Kidney (tissue), 14 donors: ENCODE results near the gene SH3TC2. TPM values are rescaled to one million over a fixed set of nuclear protein-coding genes. Genes with fewer than 3 reads are reported as not detected.

Experiments used
- DNase-seq, 5 donors: peaks; one replicate each; pipeline ENCODE4 v3.0.0-alpha.2; 2013 to 2020
- FAIRE-seq: peaks from 2 replicates; lab custom pipeline; 2012; peaks lifted over from hg19 to GRCh38; lab: Jason Lieb, UNC
- H3K27ac ChIP-seq, 2 donors: one replicate each; pipeline ENCODE4 v1.7.0; 2013; ENCODE audit warnings: low read depth in 2 of 2, low read length in 2 of 2, inconsistent platforms in 1 of 2
- H3K27me3 ChIP-seq: one replicate; pipeline ENCODE4 v1.7.1; 2013; ENCODE audit warnings: low read length, inconsistent platforms; ENCODE audit not compliant: control insufficient read depth, insufficient read depth
- H3K36me3 ChIP-seq, 3 donors: one replicate each; pipeline versions ENCODE4 v1.7.0 to v1.7.1; 2013; ENCODE audit warnings: low read length in 3 of 3, control low read depth in 1 of 3, inconsistent platforms in 1 of 3; ENCODE audit not compliant: insufficient read depth in 3 of 3, control insufficient read depth in 2 of 3
- H3K4me1 ChIP-seq, 3 donors: one replicate each; pipeline versions ENCODE4 v1.7.0 to v1.7.1; 2013; ENCODE audit warnings: low read length in 3 of 3, inconsistent platforms in 1 of 3, low read depth in 1 of 3; ENCODE audit not compliant: control insufficient read depth in 2 of 3, insufficient read depth in 2 of 3
- H3K4me3 ChIP-seq, 3 donors: one replicate each; pipeline versions ENCODE4 v1.7.0 to v1.8.1; 2013; ENCODE audit warnings: low read length in 3 of 3, control low read depth in 1 of 3, inconsistent platforms in 1 of 3
- H3K9ac ChIP-seq, 3 donors: one replicate each; pipeline versions ENCODE4 v1.7.0 to v1.7.1; 2013; ENCODE audit warnings: low read length in 3 of 3, control low read depth in 1 of 3, inconsistent platforms in 1 of 3
- H3K9me3 ChIP-seq, 3 donors: one replicate each; pipeline versions ENCODE4 v1.7.0 to v1.7.1; 2013; ENCODE audit warnings: low read length in 3 of 3, control low read depth in 1 of 3, inconsistent platforms in 1 of 3; ENCODE audit not compliant: control insufficient read depth in 2 of 3, insufficient read depth in 1 of 3
- CTCF ChIP-seq: IDR thresholded peaks from 3 replicates; pipeline ENCODE4 v1.5.1; 2012; ENCODE audit warnings: mild to moderate bottlenecking, moderate library complexity, borderline replicate concordance; ENCODE audit not compliant: insufficient read depth; ENCODE audit errors: extremely low read depth
- intact Hi-C: fragments of 100-400 bp; cut with DNase I; formaldehyde crosslinking; loops from one replicate; pipeline ENCODE4 v1.11.1; 2022
- polyA plus RNA-seq: library from polyadenylated mRNA; stranded (reverse); fragments of 350-450 nt; fragmentation: Illumina TruSeq; extraction: RNeasy Lipid Tissue Mini Kit (QIAGEN cat#74804); gene quantifications from one replicate; pipeline ENCODE4 v1.2.3, GENCODE V29; 2014; ENCODE audit warnings: low read depth, low replicate concordance; ENCODE audit not compliant: insufficient read depth
- total RNA-seq: library from RNA; stranded (reverse); fragmentation: NEBNext Ultra II Directional; extraction: Animal tissue kit (Norgen Biotek cat#: 25700); gene quantifications from one replicate; pipeline ENCODE4 v1.2.1, GENCODE V29; 2021
- donor health status: control.
- donor health status: control.
- donor health status: control.
- donor health status: control.
- donor health status: control.
- donor health status: DM: yes; HTN: yes; CAD: no.
- donor health status: Normal renal cell carcinoma (clear cell type).

SH3TC2 gene
- total and polyA plus RNA-seq, 2 donors from 2014 or later = 0.17 to 1.3 TPM

DNA sequence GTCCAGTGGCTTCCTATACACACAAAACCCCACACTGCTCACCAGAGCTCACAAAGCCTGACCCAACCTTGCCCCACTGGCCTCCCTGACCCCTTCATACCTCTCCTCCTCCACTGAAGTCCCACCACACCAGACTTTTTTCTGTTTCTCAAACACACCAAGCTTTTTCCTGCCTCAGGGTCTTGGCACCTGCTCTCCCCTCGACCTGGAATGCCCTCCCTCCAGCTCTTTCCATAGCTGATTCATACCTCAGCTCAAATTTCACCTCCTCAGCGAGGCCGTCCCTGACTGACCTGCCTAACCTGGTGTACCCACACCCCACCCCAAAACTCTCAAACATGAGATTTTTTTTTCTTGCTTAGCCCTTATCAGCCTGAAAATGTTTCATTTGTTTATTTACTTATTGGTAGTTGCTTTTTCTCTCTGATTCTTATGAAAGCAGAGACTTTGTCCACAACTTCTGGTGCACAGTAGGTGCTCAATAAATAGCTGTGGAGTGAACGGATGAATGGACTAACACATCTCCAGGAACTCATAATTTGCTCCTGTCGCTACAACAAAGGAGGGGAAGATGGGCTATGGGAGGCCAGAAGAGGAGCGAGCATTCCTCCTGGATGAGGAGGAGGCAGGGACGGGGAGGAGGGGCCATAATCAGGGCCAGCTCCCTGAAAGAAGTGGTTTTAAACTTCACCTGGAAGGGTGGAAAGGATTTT, 84.3 kb downstream of the SH3TC2 start:
- no peak overlapping the region for H3K27ac ChIP-seq
- intact Hi-C loops = no loop called here
- TF ChIP-seq CTCF = no peak
- FAIRE-seq = no peak
- no peaks in the 10 kb centered on the region for H3K9me3 ChIP-seq
- DNase-seq = no peak
- H3K4me1 ChIP-seq = peaks cover 0 to 5% (median 0%) of the 10 kb centered on the region in 3 donors
- H3K36me3 ChIP-seq = no peaks in the 10 kb centered on the region
- H3K9ac ChIP-seq = no peak overlapping the region
- no peaks in the 10 kb centered on the region for H3K27me3 ChIP-seq
- H3K4me3 ChIP-seq = no peak overlapping the region

DNA sequence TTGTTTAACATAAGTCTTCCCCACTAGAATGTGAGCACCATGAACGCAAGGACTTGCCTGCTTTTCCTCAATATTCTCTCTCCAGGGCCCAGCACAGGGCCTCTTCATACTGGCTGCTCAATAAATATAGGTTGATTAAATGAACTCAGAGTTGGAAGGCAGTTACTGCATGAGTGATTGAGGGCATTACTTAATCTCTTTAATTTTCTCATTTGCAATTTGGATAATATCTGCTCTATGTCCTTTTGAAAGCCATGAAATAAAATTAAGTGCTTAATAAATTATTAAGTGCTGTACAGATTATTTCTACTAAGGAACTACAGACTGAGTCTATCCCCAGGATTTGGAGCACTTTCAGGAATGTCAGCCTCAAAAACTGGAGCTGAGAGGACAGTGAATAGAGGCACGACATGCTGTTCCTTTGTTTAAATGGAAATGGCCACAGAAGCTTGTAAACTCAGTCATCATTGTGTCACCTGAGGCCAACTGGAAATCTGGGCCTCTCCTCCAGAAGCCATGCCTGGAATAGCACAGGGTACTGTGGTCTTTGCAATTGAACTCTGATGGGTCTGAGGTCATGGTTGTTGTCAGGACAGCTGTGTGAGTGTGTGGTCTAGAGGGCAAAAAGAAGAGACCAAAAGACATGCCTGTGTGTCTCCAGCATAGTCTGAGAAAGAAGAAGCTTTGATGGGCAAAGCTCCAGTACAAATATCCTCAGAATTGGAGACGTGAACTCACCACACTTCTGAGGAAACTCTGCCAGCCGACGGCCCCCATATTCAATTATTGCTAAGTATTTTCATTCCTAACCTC, 86.1 kb downstream of the SH3TC2 start:
- peaks cover 0 to 5% (median 3%) of the 10 kb centered on the region in 3 donors for H3K4me1 ChIP-seq
- H3K36me3 ChIP-seq = no peaks in the 10 kb centered on the region
- no peaks in the 10 kb centered on the region for H3K27me3 ChIP-seq
- no peak overlapping the region for H3K4me3 ChIP-seq
- no peak overlapping the region for H3K9ac ChIP-seq
- intact Hi-C loops = no loop called here
- H3K9me3 ChIP-seq = no peaks in the 10 kb centered on the region
- no peak for DNase-seq
- no peak overlapping the region for H3K27ac ChIP-seq
- FAIRE-seq = no peak
- TF ChIP-seq CTCF = no peak

DNA sequence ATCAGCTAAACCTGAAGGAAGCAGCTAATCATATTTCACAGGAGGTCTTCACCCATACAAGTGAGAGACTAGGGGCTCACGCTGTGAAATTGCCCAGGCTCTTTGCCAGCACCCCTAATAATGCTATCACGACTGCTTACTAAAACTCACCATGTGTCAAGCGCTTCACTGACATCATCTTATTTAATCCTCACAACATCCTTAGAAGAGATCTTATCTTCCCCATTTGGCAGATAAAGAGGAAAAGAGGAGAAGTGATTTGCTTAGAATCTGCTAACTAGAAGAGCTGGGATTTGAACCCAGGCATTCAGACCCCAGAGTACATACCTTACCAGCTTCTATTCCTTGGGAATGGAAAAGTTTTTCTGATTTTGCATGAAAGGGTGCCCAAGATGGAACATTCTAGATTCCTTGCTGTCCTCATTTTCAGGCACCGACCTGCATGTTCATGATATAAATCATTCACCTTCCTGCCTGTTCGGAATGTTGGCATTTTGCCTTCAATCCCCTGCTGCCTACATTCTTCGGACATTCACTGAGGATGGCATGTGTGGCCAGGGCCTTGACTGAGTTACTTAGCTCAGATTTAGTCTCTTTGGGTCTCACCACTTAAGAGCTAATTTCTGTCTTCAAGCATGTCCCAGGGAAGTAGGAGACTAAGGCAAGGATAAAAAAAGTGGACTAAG, 88.1 kb downstream of the SH3TC2 start:
- intact Hi-C loops = no loop called here
- Histone ChIP-seq H3K9ac (no peak overlapping the region), H3K4me3 (no peak overlapping the region), H3K4me1 (peaks cover 0 to 9% (median 3%) of the 10 kb centered on the region in 3 donors), H3K27ac (no peak overlapping the region), H3K27me3 (no peaks in the 10 kb centered on the region), H3K36me3 (no peaks in the 10 kb centered on the region), H3K9me3 (no peaks in the 10 kb centered on the region)
- FAIRE-seq = no peak
- TF ChIP-seq CTCF = no peak
- peak in 1 of 5 donors; percentile 12 for DNase-seq
